ENCODE data around the gene NCAPH2. TPM values are rescaled to one million over a fixed set of nuclear protein-coding genes. Genes with fewer than 3 reads are reported as not detected.

The NCAPH2 gene
- 10 to 100 TPM; 31.6 to 35.5 TPM for total RNA-seq
- polyA plus RNA-seq: 10 to 100 TPM; 18.2 to 67.4 TPM
- long read RNA-seq, donor 1, transcript NCAPH2-205 (20 exons, 2,037 nt): major isoform, 172 of 245 reads
- long read RNA-seq, donor 1, transcript NCAPH2-201 (20 exons, 1,996 nt): minor isoform, 17 of 245 reads
- long read RNA-seq, donor 1, partial matches to known transcripts: 20 of 245 reads
- long read RNA-seq, donor 1, other reads (novel, unspliced or antisense): 35 of 245 reads
- long read RNA-seq, donor 2, transcript NCAPH2-205 (20 exons, 2,037 nt): major isoform, 19 of 28 reads
- long read RNA-seq, donor 2, partial matches to known transcripts: 2 of 28 reads
- long read RNA-seq, donor 2, other reads (novel, unspliced or antisense): 6 of 28 reads

DNA sequence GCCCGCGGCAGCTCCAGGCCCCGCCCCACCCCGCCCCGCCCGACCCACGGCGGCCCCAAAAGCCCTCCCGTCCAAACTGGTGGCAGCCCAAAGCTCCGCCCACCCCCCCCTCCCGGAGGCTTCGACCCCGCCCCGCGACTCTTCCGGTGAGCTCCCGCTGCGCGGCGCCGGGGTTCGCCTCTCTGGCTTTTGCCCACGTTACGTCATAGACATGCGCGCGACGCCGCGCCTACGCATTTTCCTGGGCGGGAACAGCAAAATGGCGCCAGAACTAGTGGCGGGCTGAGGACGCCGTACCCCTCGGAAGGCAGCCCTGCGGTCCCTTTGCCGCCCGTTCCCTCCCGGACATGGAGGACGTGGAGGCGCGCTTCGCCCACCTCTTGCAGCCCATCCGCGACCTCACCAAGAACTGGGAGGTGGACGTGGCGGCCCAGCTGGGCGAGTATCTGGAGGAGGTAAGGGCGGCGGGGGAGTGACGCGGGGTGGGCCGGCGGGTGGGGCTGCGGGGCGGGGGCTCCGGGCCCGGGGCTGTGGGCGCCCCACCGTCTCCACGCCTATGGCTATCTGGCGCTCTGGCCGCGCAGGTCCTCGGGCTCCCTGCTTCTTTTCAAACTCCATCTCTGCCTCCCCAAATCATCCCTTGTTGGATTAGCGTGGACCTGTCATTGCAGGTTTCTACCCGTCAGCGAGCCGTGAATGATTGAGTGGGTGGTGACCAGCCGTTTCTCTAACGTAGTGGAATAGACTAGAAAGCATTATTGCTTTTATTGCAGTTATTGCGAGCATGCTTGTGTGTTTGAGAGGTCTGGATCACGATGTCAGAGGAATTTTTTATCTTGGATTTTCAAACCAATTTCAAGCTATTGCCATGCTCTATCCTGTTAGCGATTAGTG is at the start of gene NCAPH2:
Gene NCAPH2, plus strand, starts transcription at position 234 of the 894 bp plus-strand sequence. Its CDS starts 114 bp downstream, at position 348.
- intact Hi-C loops (cut with DNase I): loop anchor here (1.0 to 10.0 kb wide), 4 partner anchors 17 to 263 kb away; partner anchors contain the start of genes SCO2 (in 2 of the 2), SBF1 (in 1 of the 2), SYCE3 (in 1 of the 2) and TUBGCP6 (in 1 of the 2)
- Histone ChIP-seq H3K27ac (ENCODE audit: low read depth in 1 of 2, low read length in 2 of 2) (peak within 1 kb of the TSS; percentile 8 to 86), H3K27me3 (ENCODE audit: control insufficient read depth in 1 of 2, insufficient read depth in 2 of 2, low read length in 1 of 2) (no peaks in the 10 kb centered on the region), H3K4me1 (ENCODE audit: control insufficient read depth in 1 of 2, insufficient read depth in 2 of 2, low read length in 2 of 2) (no peaks in the 10 kb centered on the region), H3K9me3 (ENCODE audit: control insufficient read depth, low read length) (no peaks in the 10 kb centered on the region), H3K4me3 (ENCODE audit: low read length in 2 of 2) (peak within 1 kb of the TSS; percentile 57 to 87), H3K36me3 (ENCODE audit: control insufficient read depth in 1 of 2, insufficient read depth in 2 of 2, low read length in 1 of 2) (peaks cover 0 to 1% of the 10 kb centered on the region in 2 donors)
- peak; percentile 97 to 99 for DNase-seq
- peak; percentile 93 for ATAC-seq (ENCODE audit: low FRiP score)
- whole genome bisulfite sequencing, 2 donors: 1% methylated on average over 35 to 76 of the region's 76 CpGs

DNA sequence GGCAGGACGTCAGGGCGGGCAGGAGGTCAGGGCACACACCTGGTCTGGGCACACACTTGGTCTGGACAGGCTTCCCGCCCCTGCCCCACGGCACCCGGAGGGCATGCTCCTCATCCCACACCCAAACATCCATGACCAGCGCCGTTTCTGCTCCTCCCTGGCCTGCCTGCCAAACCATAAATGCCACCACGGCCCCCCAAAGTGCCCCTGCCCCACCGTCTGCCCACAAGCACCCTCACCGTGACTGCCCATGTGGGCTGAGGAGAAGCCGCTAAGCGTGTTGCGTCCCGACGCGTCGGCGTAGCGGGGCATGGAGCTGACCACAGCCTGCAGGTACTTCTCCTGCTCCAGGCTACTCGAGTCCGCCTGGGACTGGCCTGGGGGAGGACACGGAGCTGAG is 49.0 kb upstream of the NCAPH2 start:
- DNase-seq (no peak), ATAC-seq (ENCODE audit: low FRiP score) (no peak)
- Histone ChIP-seq H3K27me3 (ENCODE audit: control insufficient read depth in 1 of 2, insufficient read depth in 2 of 2, low read length in 1 of 2) (no peaks in the 10 kb centered on the region), H3K36me3 (ENCODE audit: control insufficient read depth in 1 of 2, insufficient read depth in 2 of 2, low read length in 1 of 2) (peaks cover 0 to 30% of the 10 kb centered on the region in 2 donors), H3K27ac (ENCODE audit: low read depth in 1 of 2, low read length in 2 of 2) (no peak overlapping the region), H3K4me1 (ENCODE audit: control insufficient read depth in 1 of 2, insufficient read depth in 2 of 2, low read length in 2 of 2) (no peaks in the 10 kb centered on the region), H3K4me3 (ENCODE audit: low read length in 2 of 2) (no peak overlapping the region), H3K9me3 (ENCODE audit: control insufficient read depth, low read length) (no peaks in the 10 kb centered on the region)
- 91 to 95% methylated on average over 22 of the region's 22 CpGs for WGBS, 2 donors
- intact Hi-C loops (cut with DNase I): no loop called here

DNA sequence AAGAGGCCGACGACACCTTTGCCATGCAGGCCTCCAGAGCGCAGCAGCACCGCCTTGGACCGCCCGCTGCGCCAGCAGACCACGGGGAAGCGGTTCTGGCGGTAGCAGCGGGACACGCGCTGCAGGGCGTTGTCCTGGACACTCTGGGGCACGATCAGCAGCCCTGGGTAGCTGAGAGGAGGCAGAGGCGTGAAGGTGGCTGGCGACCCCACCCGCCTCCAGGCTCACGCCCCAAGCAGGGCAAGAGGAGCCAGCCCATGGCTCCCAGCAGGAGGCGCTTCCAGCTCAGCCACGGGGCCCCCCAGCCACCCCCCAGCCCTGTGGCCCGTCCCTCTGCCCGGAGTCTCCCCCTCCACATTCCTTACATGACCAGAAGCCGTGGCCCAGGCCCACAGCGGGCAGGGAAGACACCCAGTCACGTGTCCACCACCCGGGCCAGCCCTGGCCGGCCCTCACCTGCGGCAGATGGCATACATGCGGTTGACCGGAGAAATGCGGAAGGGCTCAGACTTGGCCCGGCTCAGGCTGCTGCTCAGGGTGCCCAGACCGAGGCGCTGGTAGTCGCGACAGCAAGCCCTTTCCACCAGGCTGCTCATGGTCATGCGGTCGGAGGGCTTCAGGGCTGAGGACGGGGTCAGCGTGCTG is 48.4 kb upstream of the NCAPH2 start:
- WGBS, 2 donors: 93% methylated on average over 37 to 41 of the region's 41 CpGs

DNA sequence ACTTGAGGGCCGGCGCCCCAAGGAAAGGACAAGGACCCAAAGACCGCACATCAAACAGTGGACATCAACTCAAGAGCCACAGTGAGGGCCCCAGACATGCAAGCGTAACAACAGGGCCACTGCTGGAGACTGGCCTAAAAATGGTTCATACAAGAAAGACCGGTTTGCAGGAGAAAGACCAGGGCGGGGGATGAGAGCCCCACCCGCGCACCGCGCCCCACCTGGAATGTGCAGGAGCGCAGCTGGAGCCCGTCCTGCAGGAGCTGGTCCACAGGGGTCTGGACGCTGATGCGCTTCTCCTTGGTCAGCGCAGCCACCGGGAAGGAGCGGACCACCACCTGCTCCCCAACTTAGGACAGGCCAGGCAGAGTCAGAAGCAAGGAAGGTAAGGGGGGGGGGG is 47.1 kb upstream of the NCAPH2 start:
- ATAC-seq (ENCODE audit: low FRiP score) (no peak), DNase-seq (no peak)
- Histone ChIP-seq H3K9me3 (ENCODE audit: control insufficient read depth, low read length) (no peaks in the 10 kb centered on the region), H3K27me3 (ENCODE audit: control insufficient read depth in 1 of 2, insufficient read depth in 2 of 2, low read length in 1 of 2) (no peaks in the 10 kb centered on the region), H3K4me1 (ENCODE audit: control insufficient read depth in 1 of 2, insufficient read depth in 2 of 2, low read length in 2 of 2) (no peaks in the 10 kb centered on the region), H3K27ac (ENCODE audit: low read depth in 1 of 2, low read length in 2 of 2) (no peak overlapping the region), H3K4me3 (ENCODE audit: low read length in 2 of 2) (no peak overlapping the region), H3K36me3 (ENCODE audit: control insufficient read depth in 1 of 2, insufficient read depth in 2 of 2, low read length in 1 of 2) (peaks cover 0 to 31% of the 10 kb centered on the region in 2 donors)
- WGBS, 2 donors: 95 to 97% methylated on average over 17 of the region's 17 CpGs
- intact Hi-C loops (cut with DNase I): no loop called here

More for the DNA sequence above, 48.4 kb upstream of the NCAPH2 start:
- intact Hi-C loops (cut with DNase I): no loop called here
- H3K27ac ChIP-seq (ENCODE audit: low read depth in 1 of 2, low read length in 2 of 2): no peak overlapping the region
- H3K9me3 ChIP-seq (ENCODE audit: control insufficient read depth, low read length): no peaks in the 10 kb centered on the region
- no peak for ATAC-seq (ENCODE audit: low FRiP score)
- no peaks in the 10 kb centered on the region for H3K4me1 ChIP-seq (ENCODE audit: control insufficient read depth in 1 of 2, insufficient read depth in 2 of 2, low read length in 2 of 2)
- DNase-seq: no peak
- no peak overlapping the region for H3K4me3 ChIP-seq (ENCODE audit: low read length in 2 of 2)
- H3K36me3 ChIP-seq (ENCODE audit: control insufficient read depth in 1 of 2, insufficient read depth in 2 of 2, low read length in 1 of 2): peaks cover 0 to 30% of the 10 kb centered on the region in 2 donors
- H3K27me3 ChIP-seq (ENCODE audit: control insufficient read depth in 1 of 2, insufficient read depth in 2 of 2, low read length in 1 of 2): no peaks in the 10 kb centered on the region

DNA sequence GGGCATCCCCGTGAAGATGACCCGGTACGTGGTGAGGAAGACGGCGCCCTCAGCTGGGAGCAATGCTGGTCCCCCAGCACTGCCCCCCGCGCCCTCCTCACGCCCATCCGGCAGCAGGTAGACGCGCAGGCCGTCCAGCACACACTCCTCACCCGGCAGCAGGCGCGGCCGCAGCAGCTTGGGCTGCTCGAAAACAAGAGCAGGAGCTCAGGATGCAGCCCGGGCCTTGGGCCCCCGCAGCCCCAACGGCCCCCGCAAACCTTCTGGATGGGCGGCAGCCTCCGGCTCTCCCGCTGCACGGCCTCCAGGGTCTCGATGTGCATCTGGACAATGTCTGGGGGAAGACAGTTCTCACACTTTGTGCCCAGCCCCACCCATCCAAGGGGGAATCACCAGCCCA is 46.5 kb upstream of the NCAPH2 start:
- no peak overlapping the region for H3K27ac ChIP-seq (ENCODE audit: low read depth in 1 of 2, low read length in 2 of 2)
- ATAC-seq (ENCODE audit: low FRiP score) (no peak), DNase-seq (no peak)
- H3K27me3 ChIP-seq (ENCODE audit: control insufficient read depth in 1 of 2, insufficient read depth in 2 of 2, low read length in 1 of 2): no peaks in the 10 kb centered on the region
- no peaks in the 10 kb centered on the region for H3K4me1 ChIP-seq (ENCODE audit: control insufficient read depth in 1 of 2, insufficient read depth in 2 of 2, low read length in 2 of 2)
- H3K9me3 ChIP-seq (ENCODE audit: control insufficient read depth, low read length): no peaks in the 10 kb centered on the region
- H3K36me3 ChIP-seq (ENCODE audit: control insufficient read depth in 1 of 2, insufficient read depth in 2 of 2, low read length in 1 of 2): peaks cover 0 to 31% of the 10 kb centered on the region in 2 donors
- intact Hi-C loops (cut with DNase I): no loop called here
- H3K4me3 ChIP-seq (ENCODE audit: low read length in 2 of 2): no peak overlapping the region
- 92 to 93% methylated on average over 26 of the region's 26 CpGs for WGBS, 2 donors

DNA sequence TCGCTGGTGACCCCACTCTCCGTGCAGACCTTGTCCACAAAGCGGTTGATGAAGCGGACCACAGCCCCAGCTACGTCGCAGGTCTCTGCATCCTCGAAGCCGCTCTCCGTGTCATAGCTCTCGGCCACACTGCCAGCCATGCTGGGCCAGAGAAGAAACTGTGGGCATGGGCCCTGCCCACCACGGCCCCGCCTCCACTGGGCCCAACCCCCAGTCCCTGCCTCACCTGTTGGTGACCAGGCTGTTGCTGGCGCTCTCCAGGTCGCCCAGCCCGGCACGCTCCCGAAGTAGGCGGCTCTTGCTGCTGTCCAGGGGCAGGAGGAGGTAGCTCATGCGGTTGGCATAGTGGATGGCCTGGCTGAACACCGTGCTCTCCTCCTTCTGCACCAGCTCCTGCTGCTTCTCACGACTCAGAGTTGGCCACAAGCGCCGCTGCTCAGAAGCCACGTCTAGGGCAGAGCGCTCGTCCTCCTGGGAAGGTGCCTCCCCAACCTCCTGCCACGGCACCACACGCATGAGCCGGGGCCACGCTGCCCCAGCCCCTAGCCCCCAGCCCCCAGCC is 46.0 kb upstream of the NCAPH2 start:
- Histone ChIP-seq H3K4me3 (ENCODE audit: low read length in 2 of 2) (no peak overlapping the region), H3K36me3 (ENCODE audit: control insufficient read depth in 1 of 2, insufficient read depth in 2 of 2, low read length in 1 of 2) (peaks cover 0 to 33% of the 10 kb centered on the region in 2 donors), H3K27ac (ENCODE audit: low read depth in 1 of 2, low read length in 2 of 2) (no peak overlapping the region), H3K4me1 (ENCODE audit: control insufficient read depth in 1 of 2, insufficient read depth in 2 of 2, low read length in 2 of 2) (no peaks in the 10 kb centered on the region), H3K9me3 (ENCODE audit: control insufficient read depth, low read length) (no peaks in the 10 kb centered on the region), H3K27me3 (ENCODE audit: control insufficient read depth in 1 of 2, insufficient read depth in 2 of 2, low read length in 1 of 2) (no peaks in the 10 kb centered on the region)
- ATAC-seq (ENCODE audit: low FRiP score) (no peak), DNase-seq (no peak)
- 91 to 94% methylated on average over 30 of the region's 30 CpGs for WGBS, 2 donors
- intact Hi-C loops (cut with DNase I): no loop called here

DNA sequence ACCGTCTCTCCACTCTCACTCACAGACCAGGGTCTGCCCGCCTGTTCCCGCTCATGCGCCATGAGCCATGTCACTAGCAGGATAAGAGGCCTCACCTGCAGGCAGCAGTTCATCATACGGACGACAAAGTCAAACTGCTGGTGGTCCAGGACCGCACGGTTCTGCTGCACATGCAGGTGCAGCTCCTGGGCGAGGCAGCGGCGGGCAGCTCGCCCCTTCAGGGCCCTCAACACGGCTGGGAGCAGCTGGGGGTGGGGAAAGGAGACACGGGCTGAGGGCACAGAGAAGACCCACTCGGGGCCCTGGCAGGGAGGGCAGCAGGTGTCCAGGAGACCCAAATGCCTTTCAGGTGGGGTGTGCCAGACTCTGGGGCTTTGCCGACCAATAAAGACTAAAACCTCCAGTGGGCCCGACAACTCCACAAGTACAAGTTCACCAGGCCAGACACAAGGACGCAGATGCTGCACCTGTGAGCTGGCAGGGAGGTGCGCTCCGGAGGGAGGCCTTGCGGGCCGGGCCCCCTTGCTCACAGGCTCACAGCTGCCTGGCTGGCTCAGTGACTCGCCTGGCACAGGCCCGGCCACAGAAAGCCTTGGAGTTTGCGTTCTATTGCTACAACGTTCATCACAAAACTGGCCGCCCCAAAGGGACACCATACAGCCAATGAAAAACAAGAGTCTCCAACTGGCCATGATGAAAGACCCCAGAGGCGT is 44.7 kb upstream of the NCAPH2 start:
- peaks cover 0 to 36% of the 10 kb centered on the region in 2 donors for H3K36me3 ChIP-seq (ENCODE audit: control insufficient read depth in 1 of 2, insufficient read depth in 2 of 2, low read length in 1 of 2)
- intact Hi-C loops (cut with DNase I): no loop called here
- ATAC-seq (ENCODE audit: low FRiP score): no peak

DNA sequence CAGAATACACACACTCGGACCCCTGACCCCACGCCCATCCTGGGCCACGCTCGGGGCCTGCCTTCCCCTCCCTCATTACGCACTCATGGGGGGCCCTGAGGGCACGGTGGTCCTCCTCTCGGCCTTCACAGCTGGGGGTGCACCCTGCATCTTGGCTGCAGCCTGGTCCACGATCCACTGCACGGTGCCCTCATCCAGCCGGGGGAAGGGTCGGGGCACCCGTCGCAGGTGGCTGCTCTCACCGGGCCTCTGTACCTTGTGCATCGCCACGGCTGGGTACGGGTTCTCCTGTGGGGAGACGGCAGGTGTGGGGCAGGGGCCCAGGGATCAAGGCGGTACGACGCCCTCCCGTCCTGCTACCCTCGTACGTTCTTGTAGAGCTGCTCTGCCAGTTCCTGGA is 43.6 kb upstream of the NCAPH2 start:
- H3K4me3 ChIP-seq (ENCODE audit: low read length in 2 of 2): no peak overlapping the region
- no peak overlapping the region for H3K27ac ChIP-seq (ENCODE audit: low read depth in 1 of 2, low read length in 2 of 2)
- no peaks in the 10 kb centered on the region for H3K4me1 ChIP-seq (ENCODE audit: control insufficient read depth in 1 of 2, insufficient read depth in 2 of 2, low read length in 2 of 2)
- DNase-seq (no peak), ATAC-seq (ENCODE audit: low FRiP score) (no peak)
- H3K27me3 ChIP-seq (ENCODE audit: control insufficient read depth in 1 of 2, insufficient read depth in 2 of 2, low read length in 1 of 2): no peaks in the 10 kb centered on the region
- intact Hi-C loops (cut with DNase I): no loop called here
- H3K9me3 ChIP-seq (ENCODE audit: control insufficient read depth, low read length): no peaks in the 10 kb centered on the region
- 90 to 94% methylated on average over 22 to 24 of the region's 24 CpGs for WGBS, 2 donors
- H3K36me3 ChIP-seq (ENCODE audit: control insufficient read depth in 1 of 2, insufficient read depth in 2 of 2, low read length in 1 of 2): peaks cover 0 to 32% of the 10 kb centered on the region in 2 donors

More for the DNA sequence above, 44.7 kb upstream of the NCAPH2 start:
- Histone ChIP-seq H3K27ac (ENCODE audit: low read depth in 1 of 2, low read length in 2 of 2) (no peak overlapping the region), H3K4me1 (ENCODE audit: control insufficient read depth in 1 of 2, insufficient read depth in 2 of 2, low read length in 2 of 2) (no peaks in the 10 kb centered on the region), H3K27me3 (ENCODE audit: control insufficient read depth in 1 of 2, insufficient read depth in 2 of 2, low read length in 1 of 2) (no peaks in the 10 kb centered on the region), H3K9me3 (ENCODE audit: control insufficient read depth, low read length) (no peaks in the 10 kb centered on the region), H3K4me3 (ENCODE audit: low read length in 2 of 2) (no peak overlapping the region)
- no peak for DNase-seq
- WGBS, 2 donors: 90 to 91% methylated on average over 28 of the region's 28 CpGs

Data from aorta (tissue), 5 donors.